A549 (cell line): ENCODE results near the gene PSEN2.

ENCODE experiments used
- CHD2 ChIP-seq: fragments of 150-350 bp; IDR thresholded peaks from 2 replicates; pipeline ENCODE4 v1.6.1; 2014; ENCODE audit warnings: low read length; ENCODE audit not compliant: partially characterized antibody
- CTCF ChIP-seq: fragments of >200 bp; sonication (Bioruptor Twin); formaldehyde crosslinking; IDR thresholded peaks from 3 replicates; pipeline ENCODE4 v1.5.1; 2016
- MAFK ChIP-seq: fragments of 450-650 bp; IDR thresholded peaks from 2 replicates; pipeline ENCODE4 v1.6.1; 2014; ENCODE audit not compliant: partially characterized antibody
- POLR2A ChIP-seq: IDR thresholded peaks from 2 replicates; pipeline ENCODE4 v1.6.1; 2012; ENCODE audit warnings: mild to moderate bottlenecking, low read length
- POLR2AphosphoS2 ChIP-seq: conservative IDR thresholded peaks from 2 replicates; pipeline ENCODE4 v1.6.1; 2012; ENCODE audit warnings: low read length, improper control_type of control experiment, inconsistent platforms
- RFX5 ChIP-seq: fragments of 450-650 bp; IDR thresholded peaks from 2 replicates; pipeline ENCODE4 v1.7.1; 2014; ENCODE audit warnings: antibody characterized with exemption, mild to moderate bottlenecking, moderate library complexity

GRCh38 chr1:226880372-226881287, 10.2 kb downstream of the PSEN2 start:
- TF ChIP-seq POLR2A (no peak), MAFK (no peak), CHD2 (no peak), RFX5 (no peak), CTCF (no peak), POLR2AphosphoS2 (no peak)
